Measurements from ENCODE around the gene SPATA45.
"Not testable (repeated sequence)": the region's sequence is repeated elsewhere in the genome, so short reads cannot be mapped to it uniquely, and the experiment has no call there.

Gene SPATA45

GRCh38 chr1:212871976-212872375 lies 24.5 kb upstream of the SPATA45 start:
- H3K4me3 ChIP-seq (ENCODE audit: control insufficient read depth, low read depth, low read length) = no peak overlapping the region
- no peak for DNase-seq (ENCODE audit: low read depth)
- TF ChIP-seq CTCF (conservative IDR thresholded peaks at IDR 0.05; ENCODE audit: control insufficient read depth, insufficient read depth, low read depth, low read length) = no peak

DNA sequence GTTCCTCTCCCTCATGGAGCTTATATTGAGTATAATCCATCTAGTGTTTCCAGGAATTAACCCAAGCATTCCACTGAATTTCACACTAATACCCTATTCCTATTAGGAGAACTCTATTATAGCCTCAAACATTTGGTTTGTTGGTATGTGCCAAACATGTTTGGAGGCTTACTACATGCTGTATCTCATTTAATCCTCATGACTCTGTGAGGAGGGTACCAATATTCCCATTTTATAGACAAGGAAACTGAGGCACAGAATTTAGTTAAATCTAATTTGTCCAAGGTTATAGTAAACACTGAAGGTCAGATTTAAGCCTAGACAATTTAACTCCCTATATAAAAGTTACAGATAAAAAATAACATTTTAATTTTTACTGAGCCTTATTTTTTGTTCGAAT lies 19.7 kb upstream of the SPATA45 start:
- no peak for DNase-seq (ENCODE audit: low read depth)
- H3K4me3 ChIP-seq (ENCODE audit: control insufficient read depth, low read depth, low read length) = no peak overlapping the region
- no peak for TF ChIP-seq CTCF (conservative IDR thresholded peaks at IDR 0.05; ENCODE audit: control insufficient read depth, insufficient read depth, low read depth, low read length)

- DNase-seq (ENCODE audit: low read depth) = no peak
- no peak for TF ChIP-seq CTCF (conservative IDR thresholded peaks at IDR 0.05; ENCODE audit: control insufficient read depth, insufficient read depth, low read depth, low read length)
- H3K4me3 ChIP-seq (ENCODE audit: control insufficient read depth, low read depth, low read length) = no peak overlapping the region
Observed at GRCh38 chr1:212864201-212864600, 16.8 kb upstream of the SPATA45 start.

DNA sequence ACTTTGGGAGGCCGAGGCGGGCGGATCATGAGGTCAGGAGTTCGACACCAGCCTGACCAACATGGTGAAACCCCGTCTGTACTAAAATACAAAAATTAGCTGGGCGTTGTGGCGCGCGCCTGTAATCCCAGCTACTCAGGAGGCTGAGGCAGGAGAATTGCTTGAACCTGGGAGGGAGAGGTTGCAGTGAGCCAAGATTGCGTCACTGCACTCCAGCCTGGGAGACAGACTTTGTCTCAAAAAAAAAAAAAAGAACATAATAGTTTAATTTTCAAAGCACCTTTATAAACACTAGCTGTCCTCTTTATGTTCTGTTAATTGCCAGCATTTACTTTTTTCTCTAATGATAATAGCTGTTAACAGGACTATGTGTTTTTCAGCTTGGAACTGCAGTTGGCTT lies 15.9 kb upstream of the SPATA45 start:
- DNase-seq (ENCODE audit: low read depth); H3K4me3 ChIP-seq (ENCODE audit: control insufficient read depth, low read depth, low read length): not testable (repeated sequence)

DNA sequence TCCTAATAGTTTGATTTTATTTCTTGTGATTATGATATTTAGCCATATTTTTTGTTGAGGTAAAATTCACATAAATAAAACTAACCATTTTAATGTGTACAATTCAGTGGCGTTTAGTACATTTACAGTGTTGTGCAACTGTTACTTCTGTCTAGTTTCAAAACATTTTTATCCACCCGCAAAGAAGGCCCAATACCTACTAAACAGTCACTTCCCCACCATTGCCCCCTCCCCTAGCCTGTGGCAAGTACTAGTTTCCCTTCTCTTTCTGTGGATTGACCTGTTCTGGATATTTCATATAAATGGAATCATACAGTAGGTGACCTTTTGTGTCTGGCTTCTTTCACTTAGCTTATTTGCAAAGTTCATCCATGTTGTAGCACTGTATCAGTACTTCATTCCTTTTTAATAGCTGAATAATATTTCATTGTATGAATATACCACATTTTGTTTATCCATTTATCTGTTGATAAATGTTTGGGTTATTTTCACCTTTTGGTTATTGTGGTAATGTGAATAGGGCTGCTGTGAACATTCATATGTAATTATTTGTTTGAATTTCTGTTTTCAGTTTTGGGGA lies 14.8 kb upstream of the SPATA45 start:
- H3K4me3 ChIP-seq (ENCODE audit: control insufficient read depth, low read depth, low read length) = no peak overlapping the region
- DNase-seq (ENCODE audit: low read depth) = no peak
- TF ChIP-seq CTCF (conservative IDR thresholded peaks at IDR 0.05; ENCODE audit: control insufficient read depth, insufficient read depth, low read depth, low read length) = no peak

DNA sequence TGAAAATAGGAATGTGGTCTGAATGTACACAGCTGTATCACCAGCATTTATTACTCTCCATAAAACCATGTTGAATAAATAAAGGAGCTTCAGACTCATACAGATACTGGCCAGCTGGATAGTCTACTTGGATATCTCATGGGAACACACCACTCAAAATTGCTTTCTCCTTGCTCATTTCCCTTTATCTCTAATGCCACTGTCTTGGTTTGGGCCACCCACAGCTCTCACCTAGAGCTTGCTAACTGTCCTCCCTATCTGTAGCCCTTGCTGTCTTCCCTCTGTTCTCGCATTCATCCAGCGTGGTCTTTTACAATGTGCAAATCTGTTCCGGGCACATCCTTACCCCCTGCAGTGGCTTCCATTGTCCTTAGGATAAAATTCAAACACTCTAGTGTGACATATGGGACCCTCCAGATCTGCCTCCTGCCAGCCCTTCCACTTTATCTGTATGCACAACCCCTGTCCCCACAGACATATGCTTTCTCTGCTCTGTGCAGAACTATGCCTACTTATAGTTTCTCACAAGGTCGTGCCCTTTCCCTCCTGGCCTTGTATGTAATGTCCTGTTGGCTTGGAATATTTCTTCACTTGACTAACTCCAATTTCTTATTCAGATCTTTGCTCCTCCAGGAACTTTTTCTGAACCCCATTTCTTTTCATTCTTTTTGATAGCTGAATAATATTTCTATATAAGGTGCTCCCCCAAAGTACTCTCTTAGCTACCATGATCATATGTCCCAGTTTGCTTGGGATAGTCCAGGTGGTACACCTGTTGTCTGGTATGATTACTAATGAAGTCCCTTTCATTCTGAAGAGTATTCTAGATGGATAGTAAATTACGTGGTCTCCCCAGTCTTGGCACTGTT lies 13.5 kb upstream of the SPATA45 start:
- no peak for TF ChIP-seq CTCF (conservative IDR thresholded peaks at IDR 0.05; ENCODE audit: control insufficient read depth, insufficient read depth, low read depth, low read length)
- peak; percentile 37 for DNase-seq (ENCODE audit: low read depth)

DNA sequence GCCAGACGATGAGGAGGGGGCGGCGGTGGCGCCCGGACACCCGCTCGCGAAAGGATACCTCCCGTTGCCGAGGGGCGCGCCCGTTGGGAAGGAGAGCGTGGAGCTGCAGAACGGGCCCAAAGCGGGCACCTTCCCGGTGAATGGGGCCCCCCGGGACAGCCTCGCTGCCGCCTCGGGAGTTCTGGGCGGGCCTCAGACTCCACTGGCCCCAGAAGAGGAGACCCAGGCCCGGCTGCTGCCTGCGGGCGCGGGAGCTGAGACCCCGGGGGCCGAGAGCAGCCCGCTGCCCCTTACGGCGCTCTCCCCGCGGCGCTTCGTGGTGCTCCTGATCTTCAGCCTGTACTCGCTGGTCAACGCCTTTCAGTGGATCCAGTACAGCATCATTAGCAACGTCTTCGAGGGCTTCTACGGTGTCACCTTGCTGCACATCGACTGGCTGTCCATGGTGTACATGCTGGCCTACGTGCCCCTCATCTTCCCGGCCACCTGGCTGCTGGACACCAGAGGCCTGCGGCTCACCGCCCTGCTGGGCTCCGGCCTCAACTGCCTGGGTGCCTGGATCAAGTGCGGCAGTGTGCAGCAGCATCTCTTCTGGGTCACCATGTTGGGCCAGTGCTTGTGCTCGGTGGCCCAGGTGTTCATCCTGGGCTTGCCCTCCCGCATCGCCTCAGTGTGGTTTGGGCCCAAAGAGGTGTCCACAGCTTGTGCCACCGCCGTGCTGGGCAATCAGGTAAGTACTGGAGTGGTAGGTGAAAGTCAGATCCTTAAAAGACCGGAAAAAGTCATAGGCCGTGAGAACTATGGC lies 11.2 kb upstream of the SPATA45 start:
- peak; percentile 30 for DNase-seq (ENCODE audit: low read depth)
- no peak for TF ChIP-seq CTCF (conservative IDR thresholded peaks at IDR 0.05; ENCODE audit: control insufficient read depth, insufficient read depth, low read depth, low read length)
- H3K4me3 ChIP-seq (ENCODE audit: control insufficient read depth, low read depth, low read length) = peak overlapping the region; percentile 66

More for the DNA sequence above, 13.5 kb upstream of the SPATA45 start:
- no peak overlapping the region for H3K4me3 ChIP-seq (ENCODE audit: control insufficient read depth, low read depth, low read length)
